HG03095 (cell line): ENCODE data around the gene CTNNA2.
"Not testable (repeated sequence)": the region's sequence is repeated elsewhere in the genome, so short reads cannot be mapped to it uniquely, and the experiment has no call there.

Experiments used
- ATAC-seq: cut with Tn5 transposase; IDR thresholded peaks from one replicate; pipeline ENCODE4 v1.9.1; 2021; ENCODE audit warnings: moderate library complexity; ENCODE audit not compliant: unreplicated experiment

CTNNA2 gene

DNA sequence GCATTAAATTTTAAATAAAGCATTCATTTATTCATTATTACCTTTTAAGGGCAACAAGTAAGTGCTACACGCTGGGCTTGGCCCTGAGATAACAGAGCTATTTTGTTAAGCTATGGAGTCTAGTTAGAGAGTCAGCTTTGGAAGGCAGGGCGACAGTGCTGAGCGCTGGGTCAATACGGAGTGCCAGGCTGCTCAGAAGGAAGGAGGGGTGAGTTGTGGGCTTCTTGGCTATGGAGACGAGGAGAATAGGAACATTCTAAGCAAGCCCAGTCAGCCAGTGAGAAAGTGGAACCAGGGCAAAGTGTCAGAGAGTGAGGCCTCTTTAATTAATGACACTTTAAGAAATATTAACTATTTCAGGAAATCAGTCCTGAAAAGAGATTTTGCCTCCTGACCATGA lies 503.3 kb downstream of the CTNNA2 start:
- ATAC-seq = no peak

- ATAC-seq = no peak
These were observed 507.0 kb downstream of the CTNNA2 start for GRCh38 chr2:80019571-80020460.

- ATAC-seq = no peak
These were observed 509.2 kb downstream of the CTNNA2 start for GRCh38 chr2:80022018-80022417.

DNA sequence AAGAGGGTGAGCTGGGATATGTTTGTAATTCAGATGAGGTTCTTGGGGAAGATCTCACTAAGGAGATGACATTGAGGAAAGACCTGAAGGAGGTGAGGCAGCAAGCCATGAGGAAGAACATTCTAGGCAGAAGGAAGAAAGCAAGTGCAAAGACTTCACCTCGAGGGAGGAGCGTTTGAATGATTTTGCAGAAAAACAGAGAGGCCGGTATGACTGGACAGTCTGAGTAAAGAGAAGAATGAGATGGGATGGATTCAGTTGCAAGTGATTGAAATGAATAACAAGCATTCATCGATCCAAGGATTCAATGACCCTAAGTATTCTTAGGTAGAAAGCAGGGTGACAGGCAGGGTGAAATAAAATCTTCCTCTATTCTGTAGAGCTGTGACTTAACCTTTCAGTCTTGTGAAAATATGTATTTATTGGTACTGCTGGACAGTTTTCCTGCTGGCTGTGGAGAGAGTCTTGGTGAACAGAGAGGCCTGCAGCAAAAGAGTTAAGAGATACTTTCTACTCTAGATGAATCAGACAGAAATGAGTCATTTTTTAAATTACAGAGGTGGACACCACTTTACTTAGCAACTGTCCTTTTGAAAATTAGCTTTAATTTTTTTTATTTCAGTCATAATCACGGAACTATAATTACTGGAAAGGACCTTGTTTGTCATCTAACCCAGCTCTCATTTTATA lies 513.3 kb downstream of the CTNNA2 start:
- no peak for ATAC-seq

DNA sequence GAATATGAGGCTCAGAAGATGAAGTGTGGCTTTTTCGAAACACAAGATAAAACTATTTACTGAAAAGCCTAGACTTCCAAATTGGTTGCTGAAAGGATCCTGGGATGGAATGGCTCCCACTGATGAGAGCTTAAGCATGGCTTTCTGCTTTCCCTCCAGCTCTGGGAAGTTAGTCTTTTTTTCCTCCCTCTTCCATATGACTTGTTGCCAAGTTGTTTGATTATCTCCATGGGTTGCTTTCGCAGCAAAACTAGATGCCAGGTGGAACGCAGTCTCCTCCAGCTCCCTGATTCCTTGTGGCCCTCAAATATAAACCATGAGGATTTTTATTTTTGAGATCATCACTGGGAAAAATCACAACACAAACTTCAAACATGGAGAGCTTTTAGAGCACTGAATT lies 515.2 kb downstream of the CTNNA2 start:
- no peak for ATAC-seq

DNA sequence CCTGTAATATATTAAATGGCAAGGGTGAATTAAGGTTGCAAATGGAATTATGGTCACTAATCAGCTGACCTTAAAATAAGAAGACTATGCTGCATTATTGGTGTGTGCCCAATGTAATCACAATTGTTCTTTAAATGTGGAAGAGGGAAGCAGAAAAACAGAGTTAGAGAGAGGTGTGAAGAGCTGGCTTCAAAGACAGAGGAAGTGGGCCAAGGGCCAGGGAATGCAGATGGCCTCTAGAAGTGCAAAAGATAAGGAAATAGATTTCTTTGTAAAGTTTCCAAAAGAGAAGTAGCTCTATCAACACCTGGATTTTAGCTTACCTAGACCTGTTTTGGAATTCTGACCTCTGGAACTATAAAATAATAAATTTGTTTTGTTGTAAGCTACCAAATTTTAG lies 515.7 kb downstream of the CTNNA2 start:
- ATAC-seq = no peak

- no peak for ATAC-seq
These were observed 517.3 kb downstream of the CTNNA2 start for GRCh38 chr2:80030135-80030534.

DNA sequence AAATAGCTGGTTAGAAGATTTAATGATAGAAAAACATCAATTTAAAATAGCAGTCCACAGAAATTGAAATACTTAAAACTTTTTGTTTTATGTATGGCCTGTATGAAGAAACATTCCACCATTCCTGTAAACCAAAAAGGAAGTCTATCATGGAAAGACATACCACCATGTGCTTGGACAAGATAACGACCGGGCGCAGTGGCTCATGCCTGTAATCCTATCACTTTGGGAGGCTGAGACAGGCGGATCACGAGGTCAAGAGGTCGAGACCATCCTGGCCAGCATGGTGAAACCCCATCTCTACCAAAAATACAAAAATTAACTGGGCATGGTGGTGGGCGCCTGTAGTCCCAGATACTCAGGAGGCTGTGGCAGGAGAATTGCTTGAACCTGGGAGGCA lies 519.8 kb downstream of the CTNNA2 start:
- not testable (repeated sequence) for ATAC-seq

DNA sequence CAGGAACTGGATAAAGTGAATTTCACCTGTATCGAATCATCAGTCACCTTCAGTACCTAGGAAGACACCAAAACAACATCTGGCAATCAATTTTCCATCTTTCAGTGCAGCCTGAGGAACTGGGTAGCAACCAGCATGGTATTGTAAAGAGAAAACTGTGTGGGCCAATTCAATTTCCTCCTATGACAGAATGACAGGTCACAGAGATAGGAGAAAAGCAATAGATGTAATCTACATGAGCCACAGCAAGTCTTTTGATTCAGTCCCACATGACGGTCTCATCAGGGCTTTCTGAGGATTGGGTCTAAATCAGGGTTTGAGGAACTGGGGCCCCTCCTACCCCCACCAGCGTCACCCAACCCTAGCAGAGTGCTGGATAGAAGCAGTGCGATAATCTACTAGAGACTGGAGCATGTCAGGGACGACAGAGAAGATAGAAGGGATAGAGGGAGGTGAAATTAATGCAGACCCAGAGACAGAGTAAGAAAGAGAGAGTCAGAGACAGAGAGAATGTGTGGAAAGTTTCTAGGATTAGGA lies 523.0 kb downstream of the CTNNA2 start:
- ATAC-seq = no peak

- ATAC-seq = no peak
These were observed 524.5 kb downstream of the CTNNA2 start for GRCh38 chr2:80037310-80037709.

- ATAC-seq = no peak
These were observed 527.4 kb downstream of the CTNNA2 start for GRCh38 chr2:80040226-80040625.

DNA sequence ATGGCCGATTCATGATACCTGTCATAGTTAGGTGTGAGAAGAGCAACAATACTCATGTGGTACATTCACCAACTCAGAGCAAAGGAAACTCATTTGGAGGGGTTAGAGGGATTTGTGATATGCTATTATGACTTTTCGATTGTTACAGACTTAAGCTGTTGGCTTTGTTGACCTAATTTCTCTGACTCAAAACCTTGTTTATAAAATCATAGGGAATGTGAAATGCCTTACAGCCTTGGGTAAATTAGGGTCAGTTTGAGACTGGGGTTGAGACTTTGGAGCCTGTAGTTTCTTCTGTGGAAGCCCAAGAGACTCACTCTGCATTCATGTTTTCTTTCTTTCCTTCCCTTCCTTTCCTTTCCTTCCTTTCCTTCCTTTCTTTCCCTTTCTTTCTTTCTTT lies 529.8 kb downstream of the CTNNA2 start:
- ATAC-seq = no peak

GRCh38 chr2:80048296-80048695 lies 535.4 kb downstream of the CTNNA2 start:
- ATAC-seq = no peak

DNA sequence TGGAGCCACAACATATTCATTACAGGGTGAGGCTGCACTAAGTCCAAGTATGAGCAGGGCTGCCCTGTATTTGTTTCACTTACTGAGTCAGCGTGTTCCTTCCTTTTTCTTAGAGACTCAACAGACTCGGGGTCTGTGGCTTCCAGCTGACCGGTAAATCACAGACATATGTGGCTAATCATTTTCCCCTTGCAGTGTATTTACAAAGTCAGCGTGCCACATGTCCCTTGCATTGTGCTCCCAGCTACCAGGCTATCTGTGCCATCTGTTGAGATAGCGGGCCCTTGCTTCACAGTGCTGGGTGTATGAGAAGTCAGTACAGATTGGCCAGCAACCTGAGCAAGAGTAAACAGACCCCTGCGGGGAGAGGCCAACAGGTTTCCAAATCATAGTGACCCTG lies 537.4 kb downstream of the CTNNA2 start:
- no peak for ATAC-seq

GRCh38 chr2:80053522-80054345 lies 540.9 kb downstream of the CTNNA2 start:
- ATAC-seq = no peak

DNA sequence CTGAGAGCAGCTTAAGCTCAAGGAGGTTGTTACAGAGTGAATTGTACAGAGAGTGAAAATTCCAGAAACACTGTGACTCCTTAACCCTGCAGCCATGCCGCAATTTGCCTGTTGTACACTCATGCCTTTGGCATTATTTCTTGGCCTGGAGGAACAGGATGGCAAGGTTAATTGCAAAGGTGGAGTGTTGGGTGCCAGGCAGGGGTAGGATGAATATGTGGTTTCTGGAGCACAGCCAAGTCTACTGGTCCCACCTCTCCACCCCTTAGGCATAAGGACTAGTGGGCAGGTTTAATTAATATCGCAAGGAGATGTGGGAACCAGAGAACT lies 541.5 kb downstream of the CTNNA2 start:
- no peak for ATAC-seq

DNA sequence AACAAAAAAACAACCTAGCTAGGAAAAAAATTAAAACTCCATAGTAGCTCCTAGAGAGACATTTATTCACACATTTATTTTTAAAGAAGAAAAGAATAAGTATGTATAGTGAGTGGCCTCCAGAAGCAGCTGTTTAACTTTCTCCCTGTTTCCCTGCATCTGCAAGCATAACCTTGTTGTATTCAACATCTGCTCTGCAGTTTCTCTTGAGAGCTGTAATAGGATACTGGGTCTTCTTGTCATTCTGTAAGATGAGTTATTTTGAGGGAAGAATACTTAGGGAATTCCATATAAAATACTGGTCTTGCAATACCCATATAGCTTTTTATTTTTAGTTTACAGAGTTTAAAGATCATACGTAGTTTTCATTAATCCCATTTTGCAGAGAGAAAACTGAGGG lies 545.1 kb downstream of the CTNNA2 start:
- ATAC-seq = no peak

DNA sequence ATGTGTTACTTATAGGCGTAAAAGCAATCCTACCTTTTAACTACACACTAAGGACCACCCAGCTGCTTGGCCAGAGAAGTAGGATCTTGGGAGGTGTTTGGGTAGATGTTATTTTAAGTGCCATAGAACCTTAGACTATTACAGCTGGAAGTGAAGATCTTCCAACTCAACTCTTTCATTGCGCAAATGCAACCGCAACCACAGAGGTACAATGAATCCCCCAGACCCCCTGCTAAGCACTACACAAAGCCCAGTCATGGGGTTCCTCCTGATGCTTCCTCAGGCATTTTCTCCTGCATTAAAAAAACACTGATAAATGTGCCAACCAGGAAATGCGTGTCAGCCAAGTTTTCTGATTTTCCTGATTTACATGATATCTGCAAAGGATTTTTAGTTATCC lies 545.7 kb downstream of the CTNNA2 start:
- no peak for ATAC-seq

DNA sequence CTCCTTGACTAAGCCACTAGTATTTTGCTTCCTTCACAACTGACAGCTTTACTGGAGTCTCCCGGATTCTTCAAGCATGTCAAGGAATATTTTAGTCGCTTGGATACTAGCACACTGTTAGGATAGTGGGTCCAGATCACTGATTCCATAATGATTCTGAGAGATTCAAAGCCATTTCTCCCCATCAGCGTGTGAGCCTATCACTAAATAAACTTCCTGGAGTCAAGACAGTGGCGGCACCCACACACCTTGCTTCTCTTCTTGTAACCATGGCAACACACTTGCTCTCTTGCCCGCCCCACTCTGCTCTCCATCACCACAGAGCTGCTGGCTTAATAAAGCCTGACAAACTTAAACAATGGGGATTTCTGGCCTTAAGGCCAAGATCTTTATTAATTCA lies 546.6 kb downstream of the CTNNA2 start:
- no peak for ATAC-seq

DNA sequence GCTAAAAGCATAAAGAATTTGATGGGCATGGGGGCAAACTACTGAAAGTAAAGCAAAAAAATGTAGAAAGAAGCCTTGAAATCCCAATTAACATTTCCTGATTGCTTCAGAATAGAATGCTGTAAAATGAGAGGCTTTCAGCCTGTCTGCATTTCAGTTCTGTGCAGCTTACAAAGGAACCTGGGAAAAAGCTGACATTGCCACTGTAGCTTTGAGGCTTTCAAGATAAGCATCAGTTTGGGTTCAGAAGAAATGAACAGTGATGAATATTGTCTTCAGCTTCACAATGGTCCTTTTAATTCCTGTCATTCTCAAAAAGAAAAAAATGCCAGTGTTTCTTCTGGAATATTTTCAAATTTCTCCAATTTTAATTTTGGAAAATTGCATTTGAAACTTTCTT lies 549.0 kb downstream of the CTNNA2 start:
- no peak for ATAC-seq

DNA sequence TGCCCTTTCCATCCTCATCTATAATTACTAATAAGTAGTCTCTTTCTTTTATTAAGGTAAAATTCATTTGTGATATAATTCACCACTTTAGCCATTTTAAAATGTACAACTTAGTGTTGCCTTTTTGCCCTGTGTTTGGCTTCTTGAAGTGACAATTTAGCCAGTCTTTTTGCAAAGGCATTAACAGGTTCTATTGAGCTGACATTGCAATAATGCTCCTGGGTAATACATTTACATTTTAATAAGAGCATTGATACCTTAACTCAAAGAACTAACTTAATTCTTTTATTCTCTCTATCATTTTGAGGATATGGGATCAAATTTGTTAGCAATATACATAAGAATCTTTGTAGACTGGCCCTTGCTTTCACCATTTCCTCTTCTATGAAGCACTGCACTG lies 549.4 kb downstream of the CTNNA2 start:
- ATAC-seq = no peak
